ENCODE data around the gene SRPK3. TPM values are rescaled to one million over a fixed set of nuclear protein-coding genes. Genes with fewer than 3 reads are reported as not detected.

SRPK3 gene
- total and polyA plus RNA-seq, 2 experiments from 2014 or later, result 0.15 TPM; not detected in 1

GRCh38 chrX:153772316-153773217 lies 8.3 kb upstream of the SRPK3 start (continued):
- TF ChIP-seq ETS1 (IDR thresholded peaks at IDR 0.05) (no peak), EZH2phosphoT487 (IDR thresholded peaks at IDR 0.05; ENCODE audit: unreplicated experiment) (no peak), ZNF331 (CRISPR knock-in tag; IDR thresholded peaks at IDR 0.05; ENCODE audit: low read depth) (no peak), NANOG (IDR thresholded peaks at IDR 0.05; ENCODE audit: borderline replicate concordance) (no peak), STAT1 (IDR thresholded peaks at IDR 0.05; ENCODE audit: unreplicated experiment) (no peak), REST (IDR thresholded peaks at IDR 0.05; ENCODE audit: unreplicated experiment) (no peak)

GRCh38 chrX:153773218-153773611 lies 7.6 kb upstream of the SRPK3 start:
- H3K27ac ChIP-seq (ENCODE audit: low read depth), result no peak overlapping the region
- Mint-ChIP-seq H3K4me3 (no peak overlapping the region), H3K36me3 (ENCODE audit: low read depth) (no peaks in the 10 kb centered on the region), H3K4me1 (no peaks in the 10 kb centered on the region), H3K27me3 (ENCODE audit: insufficient read depth, low read depth, poor library complexity) (peaks cover 3% of the 10 kb centered on the region), H3K27ac (no peak overlapping the region), H3K9me3 (no peaks in the 10 kb centered on the region)
- no peaks in the 10 kb centered on the region for H3F3A ChIP-seq (replicated peaks; ENCODE audit: low read depth)
- H3K4me3 ChIP-seq, result no peak overlapping the region
- no peaks in the 10 kb centered on the region for H3K36me3 ChIP-seq (ENCODE audit: insufficient read depth)
- no peaks in the 10 kb centered on the region for H3K9me2 ChIP-seq (ENCODE audit: insufficient read depth)
- H3K4me1 ChIP-seq (ENCODE audit: insufficient read depth), result no peaks in the 10 kb centered on the region
- H3K4me2 ChIP-seq, result no peak overlapping the region
- H4K20me1 ChIP-seq (replicated peaks; ENCODE audit: insufficient read depth), result no peaks in the 10 kb centered on the region
- DNase-seq (ENCODE audit: low spot score) (no peak), ATAC-seq (no peak)
- no peak overlapping the region for H2AFZ ChIP-seq
- no peaks in the 10 kb centered on the region for H3K27me3 ChIP-seq (ENCODE audit: insufficient read depth)
- no peaks in the 10 kb centered on the region for H3K79me2 ChIP-seq (replicated peaks; ENCODE audit: insufficient read depth)
- TF ChIP-seq ZNF114 (CRISPR knock-in tag; IDR thresholded peaks at IDR 0.05) (no peak), ZNF331 (CRISPR knock-in tag; IDR thresholded peaks at IDR 0.05; ENCODE audit: low read depth) (no peak), STAT1 (IDR thresholded peaks at IDR 0.05; ENCODE audit: unreplicated experiment) (no peak), REST (IDR thresholded peaks at IDR 0.05; ENCODE audit: unreplicated experiment) (no peak), JUNB (IDR thresholded peaks at IDR 0.05; ENCODE audit: unreplicated experiment) (no peak), ETS1 (IDR thresholded peaks at IDR 0.05) (no peak), CTCF (conservative IDR thresholded peaks at IDR 0.05; ENCODE audit: low read depth in 2 of 2) (no peak), CREB1 (CRISPR knock-in tag; IDR thresholded peaks at IDR 0.05; ENCODE audit: low read depth) (no peak), POLR2AphosphoS5 (IDR thresholded peaks at IDR 0.05; ENCODE audit: low read depth) (no peak), NANOG (IDR thresholded peaks at IDR 0.05; ENCODE audit: borderline replicate concordance) (no peak)
